GM12878 (cell line): ENCODE results near the gene PCDHGA3. TPM values are rescaled to one million over a fixed set of nuclear protein-coding genes. Genes with fewer than 3 reads are reported as not detected.

Experiments used
- CHD1 ChIP-seq: IDR thresholded peaks from 2 replicates; pipeline ENCODE4 v1.6.1; 2012; ENCODE audit warnings: low read depth, low read length, improper control_type of control experiment
- MLLT1 ChIP-seq: fragments of 450-650 bp; IDR thresholded peaks from 2 replicates; pipeline ENCODE4 v1.6.1; 2016; ENCODE audit warnings: mild to moderate bottlenecking
- PML ChIP-seq: IDR thresholded peaks from 2 replicates; pipeline ENCODE4 v1.6.1; 2012; ENCODE audit warnings: low read length, inconsistent platforms
- PRDM15 ChIP-seq: fragments of 450-650 bp; formaldehyde crosslinking; IDR thresholded peaks from 2 replicates; pipeline ENCODE4 v1.4.0; 2020; ENCODE audit warnings: mild to moderate bottlenecking, moderate library complexity
- RELA ChIP-seq: fragments of 450-650 bp; IDR thresholded peaks from 2 replicates; pipeline ENCODE4 v1.8.0; 2014; ENCODE audit warnings: borderline replicate concordance; ENCODE audit not compliant: partially characterized antibody
- polyA plus RNA-seq, 11 experiments: library from polyadenylated mRNA; depleted of rRNA in 4 of 11; unstranded in 6 of 11; stranded (reverse) in 5 of 11; fragments of >200 nt; fragmentation: Nextera tagmentation in 4 of 11; fragmentation: Illumina TruSeq in 1 of 11; extraction: Ambion mirVana in 4 of 11; extraction: Trizol in 1 of 11; gene quantifications; 1 replicate in 1 of 11; 2 replicates in 10 of 11; pipeline versions ENCODE4 v1.2.1 to v1.2.3, GENCODE V29; 2011 to 2016; ENCODE audit warnings: inconsistent platforms in 2 of 11, missing spikeins in 2 of 11, low read depth in 1 of 11
- total RNA-seq, 4 experiments: library from RNA; depleted of rRNA in 3 of 4; stranded (reverse); fragments of >200 nt in 3 of 4; fragmentation: Illumina TruSeq in 1 of 4; extraction: Trizol in 1 of 4; gene quantifications; 2 replicates each; pipeline versions ENCODE4 v1.2.1 to v1.2.3, GENCODE V29; 2013 to 2021
- TF ChIP-seq, protein P1 (sequence below): IDR thresholded peaks from 2 replicates; pipeline ENCODE4 v1.6.1; 2011; ENCODE audit warnings: borderline replicate concordance, low read depth, mild to moderate bottlenecking, moderate library complexity, mixed read lengths, low read length; ENCODE audit not compliant: insufficient read depth; ENCODE audit errors: extremely low read length
- TF ChIP-seq, protein P2 (sequence below): fragments of 450-650 bp; IDR thresholded peaks from 2 replicates; pipeline ENCODE4 v1.6.1; 2016; ENCODE audit warnings: mild to moderate bottlenecking, moderate library complexity, borderline replicate concordance
- TF ChIP-seq, protein P3 (sequence below): fragments of 150-350 bp; IDR thresholded peaks from 2 replicates; pipeline ENCODE4 v1.6.1; 2016; ENCODE audit warnings: low read depth, low read length

Gene PCDHGA3
- total and polyA plus RNA-seq, 10 of the 15 experiments (the other 5 are each of a cell fraction or from before 2014, with no cell fraction given) = 0.06 to 0.17 (median 0.11) TPM; not detected in 6

GRCh38 chr5:141366016-141366896, 22.6 kb downstream of the PCDHGA3 start (continued):
- TF ChIP-seq, protein P1, sequence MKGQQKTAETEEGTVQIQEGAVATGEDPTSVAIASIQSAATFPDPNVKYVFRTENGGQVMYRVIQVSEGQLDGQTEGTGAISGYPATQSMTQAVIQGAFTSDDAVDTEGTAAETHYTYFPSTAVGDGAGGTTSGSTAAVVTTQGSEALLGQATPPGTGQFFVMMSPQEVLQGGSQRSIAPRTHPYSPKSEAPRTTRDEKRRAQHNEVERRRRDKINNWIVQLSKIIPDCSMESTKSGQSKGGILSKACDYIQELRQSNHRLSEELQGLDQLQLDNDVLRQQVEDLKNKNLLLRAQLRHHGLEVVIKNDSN = no peak
- no peak for TF ChIP-seq MLLT1
- TF ChIP-seq, protein P2, sequence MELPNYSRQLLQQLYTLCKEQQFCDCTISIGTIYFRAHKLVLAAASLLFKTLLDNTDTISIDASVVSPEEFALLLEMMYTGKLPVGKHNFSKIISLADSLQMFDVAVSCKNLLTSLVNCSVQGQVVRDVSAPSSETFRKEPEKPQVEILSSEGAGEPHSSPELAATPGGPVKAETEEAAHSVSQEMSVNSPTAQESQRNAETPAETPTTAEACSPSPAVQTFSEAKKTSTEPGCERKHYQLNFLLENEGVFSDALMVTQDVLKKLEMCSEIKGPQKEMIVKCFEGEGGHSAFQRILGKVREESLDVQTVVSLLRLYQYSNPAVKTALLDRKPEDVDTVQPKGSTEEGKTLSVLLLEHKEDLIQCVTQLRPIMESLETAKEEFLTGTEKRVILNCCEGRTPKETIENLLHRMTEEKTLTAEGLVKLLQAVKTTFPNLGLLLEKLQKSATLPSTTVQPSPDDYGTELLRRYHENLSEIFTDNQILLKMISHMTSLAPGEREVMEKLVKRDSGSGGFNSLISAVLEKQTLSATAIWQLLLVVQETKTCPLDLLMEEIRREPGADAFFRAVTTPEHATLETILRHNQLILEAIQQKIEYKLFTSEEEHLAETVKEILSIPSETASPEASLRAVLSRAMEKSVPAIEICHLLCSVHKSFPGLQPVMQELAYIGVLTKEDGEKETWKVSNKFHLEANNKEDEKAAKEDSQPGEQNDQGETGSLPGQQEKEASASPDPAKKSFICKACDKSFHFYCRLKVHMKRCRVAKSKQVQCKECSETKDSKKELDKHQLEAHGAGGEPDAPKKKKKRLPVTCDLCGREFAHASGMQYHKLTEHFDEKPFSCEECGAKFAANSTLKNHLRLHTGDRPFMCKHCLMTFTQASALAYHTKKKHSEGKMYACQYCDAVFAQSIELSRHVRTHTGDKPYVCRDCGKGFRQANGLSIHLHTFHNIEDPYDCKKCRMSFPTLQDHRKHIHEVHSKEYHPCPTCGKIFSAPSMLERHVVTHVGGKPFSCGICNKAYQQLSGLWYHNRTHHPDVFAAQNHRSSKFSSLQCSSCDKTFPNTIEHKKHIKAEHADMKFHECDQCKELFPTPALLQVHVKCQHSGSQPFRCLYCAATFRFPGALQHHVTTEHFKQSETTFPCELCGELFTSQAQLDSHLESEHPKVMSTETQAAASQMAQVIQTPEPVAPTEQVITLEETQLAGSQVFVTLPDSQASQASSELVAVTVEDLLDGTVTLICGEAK = no peak
- TF ChIP-seq CHD1 = no peak
- TF ChIP-seq, protein P3, sequence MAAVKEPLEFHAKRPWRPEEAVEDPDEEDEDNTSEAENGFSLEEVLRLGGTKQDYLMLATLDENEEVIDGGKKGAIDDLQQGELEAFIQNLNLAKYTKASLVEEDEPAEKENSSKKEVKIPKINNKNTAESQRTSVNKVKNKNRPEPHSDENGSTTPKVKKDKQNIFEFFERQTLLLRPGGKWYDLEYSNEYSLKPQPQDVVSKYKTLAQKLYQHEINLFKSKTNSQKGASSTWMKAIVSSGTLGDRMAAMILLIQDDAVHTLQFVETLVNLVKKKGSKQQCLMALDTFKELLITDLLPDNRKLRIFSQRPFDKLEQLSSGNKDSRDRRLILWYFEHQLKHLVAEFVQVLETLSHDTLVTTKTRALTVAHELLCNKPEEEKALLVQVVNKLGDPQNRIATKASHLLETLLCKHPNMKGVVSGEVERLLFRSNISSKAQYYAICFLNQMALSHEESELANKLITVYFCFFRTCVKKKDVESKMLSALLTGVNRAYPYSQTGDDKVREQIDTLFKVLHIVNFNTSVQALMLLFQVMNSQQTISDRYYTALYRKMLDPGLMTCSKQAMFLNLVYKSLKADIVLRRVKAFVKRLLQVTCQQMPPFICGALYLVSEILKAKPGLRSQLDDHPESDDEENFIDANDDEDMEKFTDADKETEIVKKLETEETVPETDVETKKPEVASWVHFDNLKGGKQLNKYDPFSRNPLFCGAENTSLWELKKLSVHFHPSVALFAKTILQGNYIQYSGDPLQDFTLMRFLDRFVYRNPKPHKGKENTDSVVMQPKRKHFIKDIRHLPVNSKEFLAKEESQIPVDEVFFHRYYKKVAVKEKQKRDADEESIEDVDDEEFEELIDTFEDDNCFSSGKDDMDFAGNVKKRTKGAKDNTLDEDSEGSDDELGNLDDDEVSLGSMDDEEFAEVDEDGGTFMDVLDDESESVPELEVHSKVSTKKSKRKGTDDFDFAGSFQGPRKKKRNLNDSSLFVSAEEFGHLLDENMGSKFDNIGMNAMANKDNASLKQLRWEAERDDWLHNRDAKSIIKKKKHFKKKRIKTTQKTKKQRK = no peak
- no peak for TF ChIP-seq PML
- no peak for TF ChIP-seq RELA
- TF ChIP-seq PRDM15 (CRISPR knock-in tag) = no peak
